ENCODE results near the gene MRPL52.

DNA sequence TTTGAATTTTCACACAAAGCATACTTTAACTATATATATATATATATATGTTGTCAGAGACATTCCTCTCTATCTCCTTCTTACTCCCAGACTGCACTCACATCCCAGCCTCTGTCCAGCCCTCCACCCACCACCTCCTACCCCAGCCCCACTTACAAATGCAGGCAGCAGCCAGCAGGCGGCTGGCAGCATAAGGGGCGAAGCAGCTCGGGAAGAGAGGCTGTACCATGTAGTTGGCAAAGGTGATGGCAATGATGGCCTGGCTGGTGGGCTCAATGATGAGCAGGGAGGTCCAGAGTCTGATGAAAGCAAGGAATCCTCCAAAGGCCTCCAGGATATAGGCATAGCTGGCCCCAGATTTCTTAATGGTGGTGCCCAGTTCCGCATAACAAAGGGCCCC is 16.9 kb upstream of the MRPL52 start:
- TF ChIP-seq, protein P1, sequence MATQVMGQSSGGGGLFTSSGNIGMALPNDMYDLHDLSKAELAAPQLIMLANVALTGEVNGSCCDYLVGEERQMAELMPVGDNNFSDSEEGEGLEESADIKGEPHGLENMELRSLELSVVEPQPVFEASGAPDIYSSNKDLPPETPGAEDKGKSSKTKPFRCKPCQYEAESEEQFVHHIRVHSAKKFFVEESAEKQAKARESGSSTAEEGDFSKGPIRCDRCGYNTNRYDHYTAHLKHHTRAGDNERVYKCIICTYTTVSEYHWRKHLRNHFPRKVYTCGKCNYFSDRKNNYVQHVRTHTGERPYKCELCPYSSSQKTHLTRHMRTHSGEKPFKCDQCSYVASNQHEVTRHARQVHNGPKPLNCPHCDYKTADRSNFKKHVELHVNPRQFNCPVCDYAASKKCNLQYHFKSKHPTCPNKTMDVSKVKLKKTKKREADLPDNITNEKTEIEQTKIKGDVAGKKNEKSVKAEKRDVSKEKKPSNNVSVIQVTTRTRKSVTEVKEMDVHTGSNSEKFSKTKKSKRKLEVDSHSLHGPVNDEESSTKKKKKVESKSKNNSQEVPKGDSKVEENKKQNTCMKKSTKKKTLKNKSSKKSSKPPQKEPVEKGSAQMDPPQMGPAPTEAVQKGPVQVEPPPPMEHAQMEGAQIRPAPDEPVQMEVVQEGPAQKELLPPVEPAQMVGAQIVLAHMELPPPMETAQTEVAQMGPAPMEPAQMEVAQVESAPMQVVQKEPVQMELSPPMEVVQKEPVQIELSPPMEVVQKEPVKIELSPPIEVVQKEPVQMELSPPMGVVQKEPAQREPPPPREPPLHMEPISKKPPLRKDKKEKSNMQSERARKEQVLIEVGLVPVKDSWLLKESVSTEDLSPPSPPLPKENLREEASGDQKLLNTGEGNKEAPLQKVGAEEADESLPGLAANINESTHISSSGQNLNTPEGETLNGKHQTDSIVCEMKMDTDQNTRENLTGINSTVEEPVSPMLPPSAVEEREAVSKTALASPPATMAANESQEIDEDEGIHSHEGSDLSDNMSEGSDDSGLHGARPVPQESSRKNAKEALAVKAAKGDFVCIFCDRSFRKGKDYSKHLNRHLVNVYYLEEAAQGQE (IDR thresholded peaks at IDR 0.05; ENCODE audit: low read depth, low read length): no peak
- TF ChIP-seq NR2C2 (IDR thresholded peaks at IDR 0.05; ENCODE audit: borderline replicate concordance, control insufficient read depth, insufficient read length, low read depth) (no peak), NFIC (IDR thresholded peaks at IDR 0.05; ENCODE audit: low read depth, low read length) (no peak), GABPA (IDR thresholded peaks at IDR 0.05; ENCODE audit: low read depth) (no peak), EGR1 (IDR thresholded peaks at IDR 0.05; ENCODE audit: borderline replicate concordance in 1 of 2, low read depth in 2 of 2, low read length in 2 of 2) (no peak), FOXM1 (IDR thresholded peaks at IDR 0.05; ENCODE audit: low read depth, low read length) (no peak), POLR2AphosphoS5 (IDR thresholded peaks at IDR 0.05; ENCODE audit: low read length) (no peak)
- TF ChIP-seq, protein P2, sequence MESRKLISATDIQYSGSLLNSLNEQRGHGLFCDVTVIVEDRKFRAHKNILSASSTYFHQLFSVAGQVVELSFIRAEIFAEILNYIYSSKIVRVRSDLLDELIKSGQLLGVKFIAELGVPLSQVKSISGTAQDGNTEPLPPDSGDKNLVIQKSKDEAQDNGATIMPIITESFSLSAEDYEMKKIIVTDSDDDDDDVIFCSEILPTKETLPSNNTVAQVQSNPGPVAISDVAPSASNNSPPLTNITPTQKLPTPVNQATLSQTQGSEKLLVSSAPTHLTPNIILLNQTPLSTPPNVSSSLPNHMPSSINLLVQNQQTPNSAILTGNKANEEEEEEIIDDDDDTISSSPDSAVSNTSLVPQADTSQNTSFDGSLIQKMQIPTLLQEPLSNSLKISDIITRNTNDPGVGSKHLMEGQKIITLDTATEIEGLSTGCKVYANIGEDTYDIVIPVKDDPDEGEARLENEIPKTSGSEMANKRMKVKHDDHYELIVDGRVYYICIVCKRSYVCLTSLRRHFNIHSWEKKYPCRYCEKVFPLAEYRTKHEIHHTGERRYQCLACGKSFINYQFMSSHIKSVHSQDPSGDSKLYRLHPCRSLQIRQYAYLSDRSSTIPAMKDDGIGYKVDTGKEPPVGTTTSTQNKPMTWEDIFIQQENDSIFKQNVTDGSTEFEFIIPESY (IDR thresholded peaks at IDR 0.05): no peak
- TF ChIP-seq, protein P3, sequence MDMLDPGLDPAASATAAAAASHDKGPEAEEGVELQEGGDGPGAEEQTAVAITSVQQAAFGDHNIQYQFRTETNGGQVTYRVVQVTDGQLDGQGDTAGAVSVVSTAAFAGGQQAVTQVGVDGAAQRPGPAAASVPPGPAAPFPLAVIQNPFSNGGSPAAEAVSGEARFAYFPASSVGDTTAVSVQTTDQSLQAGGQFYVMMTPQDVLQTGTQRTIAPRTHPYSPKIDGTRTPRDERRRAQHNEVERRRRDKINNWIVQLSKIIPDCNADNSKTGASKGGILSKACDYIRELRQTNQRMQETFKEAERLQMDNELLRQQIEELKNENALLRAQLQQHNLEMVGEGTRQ (IDR thresholded peaks at IDR 0.05; ENCODE audit: borderline replicate concordance, low read depth, low read length): no peak
- TF ChIP-seq, protein P4, sequence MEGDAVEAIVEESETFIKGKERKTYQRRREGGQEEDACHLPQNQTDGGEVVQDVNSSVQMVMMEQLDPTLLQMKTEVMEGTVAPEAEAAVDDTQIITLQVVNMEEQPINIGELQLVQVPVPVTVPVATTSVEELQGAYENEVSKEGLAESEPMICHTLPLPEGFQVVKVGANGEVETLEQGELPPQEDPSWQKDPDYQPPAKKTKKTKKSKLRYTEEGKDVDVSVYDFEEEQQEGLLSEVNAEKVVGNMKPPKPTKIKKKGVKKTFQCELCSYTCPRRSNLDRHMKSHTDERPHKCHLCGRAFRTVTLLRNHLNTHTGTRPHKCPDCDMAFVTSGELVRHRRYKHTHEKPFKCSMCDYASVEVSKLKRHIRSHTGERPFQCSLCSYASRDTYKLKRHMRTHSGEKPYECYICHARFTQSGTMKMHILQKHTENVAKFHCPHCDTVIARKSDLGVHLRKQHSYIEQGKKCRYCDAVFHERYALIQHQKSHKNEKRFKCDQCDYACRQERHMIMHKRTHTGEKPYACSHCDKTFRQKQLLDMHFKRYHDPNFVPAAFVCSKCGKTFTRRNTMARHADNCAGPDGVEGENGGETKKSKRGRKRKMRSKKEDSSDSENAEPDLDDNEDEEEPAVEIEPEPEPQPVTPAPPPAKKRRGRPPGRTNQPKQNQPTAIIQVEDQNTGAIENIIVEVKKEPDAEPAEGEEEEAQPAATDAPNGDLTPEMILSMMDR (IDR thresholded peaks at IDR 0.05 in 2 of 3, conservative IDR thresholded peaks at IDR 0.05 in 1 of 3; ENCODE audit: control insufficient read depth in 2 of 3, extremely low read depth in 1 of 3, insufficient read depth in 1 of 3, low read depth in 3 of 3, low read length in 3 of 3): peak in 2 of 3 experiments; percentile 15 to 45; a peak in 2 of 6 replicates
